Activated T-cell treated with anti-CD3 and anti-CD28 coated beads, Interleukin-2, amount 50 U/mL, for 24 hours (primary cell): Measurements from ENCODE around the gene ARHGAP33.

Source experiments
- DNase-seq: peaks from one replicate; pipeline ENCODE4 v3.0.0-alpha.2; 2020
- H3K27ac Mint-ChIP-seq: 2 replicates; pipeline ENCODE4 v1.8.0; 2020; ENCODE audit warnings: mild to moderate bottlenecking, mixed read lengths
- H3K27me3 Mint-ChIP-seq: 2 replicates; pipeline ENCODE4 v1.8.0; 2020; ENCODE audit warnings: mixed read lengths
- H3K36me3 Mint-ChIP-seq: 2 replicates; pipeline ENCODE4 v1.8.0; 2020; ENCODE audit warnings: low read depth, mixed read lengths
- H3K4me1 Mint-ChIP-seq: 2 replicates; pipeline ENCODE4 v1.8.0; 2020; ENCODE audit warnings: low read depth, mixed read lengths
- H3K4me3 Mint-ChIP-seq: 2 replicates; pipeline ENCODE4 v1.8.0; 2020; ENCODE audit warnings: mild to moderate bottlenecking, moderate library complexity, mixed read lengths
- H3K9me3 Mint-ChIP-seq: 2 replicates; pipeline ENCODE4 v1.8.0; 2020; ENCODE audit warnings: mixed read lengths

Gene ARHGAP33

DNA sequence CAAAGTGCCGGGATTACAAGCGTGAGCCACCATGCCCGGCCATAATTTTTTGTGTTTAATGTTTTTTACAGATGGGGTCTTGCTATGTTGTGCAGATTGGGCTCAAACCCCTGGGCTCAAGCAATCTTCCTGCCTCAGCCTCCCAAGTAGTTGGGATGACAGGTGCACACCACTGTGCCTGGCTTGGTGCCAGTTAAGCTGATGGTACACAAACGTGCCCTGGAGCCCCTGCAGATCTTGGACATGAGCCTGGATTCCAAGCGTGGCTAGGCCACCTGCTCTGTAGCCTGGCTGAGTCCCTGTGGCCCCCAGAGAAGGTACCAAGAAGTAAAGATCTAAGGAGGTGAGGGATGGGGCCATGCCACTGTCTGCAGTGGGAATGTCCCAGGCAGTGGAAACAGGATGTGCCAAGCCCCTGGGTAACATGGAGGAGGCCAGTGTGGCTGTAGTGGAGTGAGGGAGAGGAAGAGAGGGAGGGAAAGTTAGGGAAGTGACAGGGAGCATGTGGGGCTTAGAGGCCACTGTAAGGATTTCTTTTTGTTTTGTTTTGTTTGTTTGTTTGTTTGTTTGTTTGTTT is 30.2 kb downstream of the ARHGAP33 start:
- H3K9me3 Mint-ChIP-seq, result no peaks in the 10 kb centered on the region
- H3K4me3 Mint-ChIP-seq, result no peak overlapping the region
- DNase-seq, result no peak
- H3K27ac Mint-ChIP-seq, result no peak overlapping the region
- no peaks in the 10 kb centered on the region for H3K36me3 Mint-ChIP-seq
- peaks cover 8% of the 10 kb centered on the region for H3K4me1 Mint-ChIP-seq
- H3K27me3 Mint-ChIP-seq, result peaks cover 4% of the 10 kb centered on the region

GRCh38 chr19:35806597-35806996 is 31.2 kb downstream of the ARHGAP33 start:
- H3K4me3 Mint-ChIP-seq, result no peak overlapping the region
- no peak overlapping the region for H3K27ac Mint-ChIP-seq

DNA sequence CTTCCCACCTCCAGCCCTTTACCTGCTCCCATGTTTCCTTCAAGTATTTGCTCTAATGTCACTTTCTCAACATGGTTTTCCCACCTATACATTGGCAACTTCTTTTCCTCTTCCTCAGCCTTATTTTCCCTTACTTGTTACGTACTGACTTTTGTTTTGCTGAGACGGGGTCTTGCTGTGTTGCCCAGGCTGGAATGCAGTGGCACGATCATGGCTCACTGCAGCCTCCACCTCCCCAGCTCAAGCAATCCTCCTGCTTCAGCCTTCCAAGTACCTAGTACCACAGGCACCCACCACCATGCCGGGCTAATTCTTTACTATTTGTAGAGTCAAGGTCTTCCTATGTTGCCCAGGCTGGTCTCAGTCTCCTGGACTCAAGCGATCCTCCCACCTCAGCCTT is 32.3 kb downstream of the ARHGAP33 start:
- H3K36me3 Mint-ChIP-seq, result no peaks in the 10 kb centered on the region
- DNase-seq, result no peak
- peaks cover 8% of the 10 kb centered on the region for H3K4me1 Mint-ChIP-seq
- H3K4me3 Mint-ChIP-seq, result no peak overlapping the region
- H3K27ac Mint-ChIP-seq, result no peak overlapping the region
- no peaks in the 10 kb centered on the region for H3K9me3 Mint-ChIP-seq
- peaks cover 4% of the 10 kb centered on the region for H3K27me3 Mint-ChIP-seq

More at GRCh38 chr19:35806597-35806996, 31.2 kb downstream of the ARHGAP33 start:
- Mint-ChIP-seq H3K36me3 (no peaks in the 10 kb centered on the region), H3K4me1 (peaks cover 8% of the 10 kb centered on the region), H3K9me3 (no peaks in the 10 kb centered on the region), H3K27me3 (peaks cover 7% of the 10 kb centered on the region)
- no peak for DNase-seq

- Mint-ChIP-seq H3K27ac (no peak overlapping the region), H3K9me3 (no peaks in the 10 kb centered on the region), H3K36me3 (no peaks in the 10 kb centered on the region), H3K27me3 (peaks cover 10% of the 10 kb centered on the region), H3K4me3 (no peak overlapping the region), H3K4me1 (no peaks in the 10 kb centered on the region)
- no peak for DNase-seq
These were observed 36.2 kb downstream of the ARHGAP33 start for GRCh38 chr19:35811317-35812219.

DNA sequence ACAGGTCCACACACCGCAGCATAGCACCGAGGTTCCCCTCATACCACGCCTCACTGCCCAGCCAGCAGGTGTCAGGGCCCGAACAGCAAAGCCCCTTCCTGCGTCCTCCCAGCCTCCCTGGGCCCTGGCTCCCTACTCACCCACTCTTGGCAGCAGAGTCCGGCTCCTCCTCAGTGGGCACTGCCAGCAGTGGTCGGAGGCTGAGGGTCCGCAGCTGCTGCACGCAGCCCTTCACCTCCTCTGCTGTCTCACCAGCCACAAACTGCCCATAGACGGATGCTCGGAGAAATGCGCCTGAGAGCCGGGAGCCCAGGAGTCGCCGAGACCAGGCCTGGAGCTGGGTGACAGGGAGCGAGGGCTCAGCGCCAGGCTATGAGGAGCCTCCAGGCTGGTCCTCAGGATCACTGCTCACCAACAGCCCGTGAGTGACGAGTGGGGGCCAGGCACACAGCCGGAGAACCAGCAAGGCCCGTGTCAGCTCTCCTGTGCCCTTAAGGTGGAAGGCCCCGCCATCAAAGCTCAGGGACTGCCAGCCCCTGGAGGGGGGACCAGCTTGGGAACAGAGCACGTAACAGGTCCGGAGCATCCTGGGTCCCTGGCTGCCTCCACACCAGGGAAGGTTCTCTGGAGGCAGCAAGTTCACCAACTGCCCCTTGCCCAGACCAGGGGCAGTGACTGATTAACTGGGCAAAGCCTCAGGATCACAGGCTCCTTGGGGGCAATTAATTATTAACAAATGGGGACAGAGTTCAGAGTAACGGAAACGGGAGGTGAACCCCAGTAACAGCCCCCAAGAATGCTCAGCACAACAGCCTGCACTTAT is 37.1 kb downstream of the ARHGAP33 start, which contains the start of gene PRODH2:
Gene PRODH2 (minus strand): TSS at position 626 of the 823 bp plus-strand sequence. CDS start 40 bp downstream, at position 586.
- H3K27ac Mint-ChIP-seq, result no peak within 1 kb of the TSS
- H3K4me1 Mint-ChIP-seq, result no peaks in the 10 kb centered on the region
- H3K4me3 Mint-ChIP-seq, result no peak within 1 kb of the TSS
- no peaks in the 10 kb centered on the region for H3K36me3 Mint-ChIP-seq
- H3K27me3 Mint-ChIP-seq, result peaks cover 11% of the 10 kb centered on the region
- no peaks in the 10 kb centered on the region for H3K9me3 Mint-ChIP-seq
- no peak for DNase-seq

- H3K27me3 Mint-ChIP-seq, result peaks cover 13% of the 10 kb centered on the region
- H3K4me3 Mint-ChIP-seq, result no peak overlapping the region
- H3K9me3 Mint-ChIP-seq, result no peaks in the 10 kb centered on the region
- H3K36me3 Mint-ChIP-seq, result no peaks in the 10 kb centered on the region
- H3K27ac Mint-ChIP-seq, result no peak overlapping the region
- H3K4me1 Mint-ChIP-seq, result no peaks in the 10 kb centered on the region
- no peak for DNase-seq
These were observed 37.9 kb downstream of the ARHGAP33 start for GRCh38 chr19:35813043-35813890.

DNA sequence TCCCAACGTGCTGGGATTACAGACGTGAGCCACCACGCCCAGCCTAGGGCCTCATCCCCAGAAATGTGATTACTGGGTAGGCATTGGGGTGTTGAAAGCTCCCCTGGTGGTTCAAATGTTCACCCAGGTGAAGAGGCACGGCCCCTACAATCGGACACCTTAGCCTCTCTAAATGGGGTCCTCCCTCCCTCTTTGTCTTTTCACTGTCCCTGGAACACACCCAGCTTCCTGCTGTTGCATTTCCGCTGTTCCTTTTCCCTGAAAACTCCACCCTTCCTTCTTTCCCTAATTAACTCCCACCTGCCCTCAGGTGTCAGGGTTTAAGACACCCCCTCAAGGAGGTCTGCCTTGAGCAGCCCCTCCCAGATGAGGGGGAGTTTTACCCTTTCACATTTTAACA is 40.9 kb downstream of the ARHGAP33 start:
- Mint-ChIP-seq H3K4me3 (no peak overlapping the region), H3K9me3 (no peaks in the 10 kb centered on the region), H3K36me3 (no peaks in the 10 kb centered on the region), H3K4me1 (peaks cover 3% of the 10 kb centered on the region), H3K27me3 (peaks cover 23% of the 10 kb centered on the region), H3K27ac (no peak overlapping the region)
- no peak for DNase-seq

DNA sequence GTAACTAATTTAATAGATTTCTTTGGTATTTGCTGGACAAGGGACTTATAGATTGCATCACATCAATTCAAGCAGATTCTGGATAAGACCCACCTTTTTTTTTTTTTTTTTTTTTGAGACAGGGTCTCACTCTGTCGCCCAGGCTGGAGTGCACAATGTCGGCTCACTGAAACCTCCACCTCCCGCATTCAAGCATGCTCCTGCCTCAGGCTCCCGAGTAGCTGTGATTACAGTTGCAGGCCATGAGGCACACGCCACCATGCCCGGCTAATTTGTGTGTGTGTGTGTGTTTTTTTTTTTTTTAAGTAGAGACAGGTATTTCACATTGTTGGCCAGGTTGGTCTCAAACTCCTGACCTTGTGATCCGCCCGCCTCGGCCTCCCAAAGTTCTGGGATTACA is 41.5 kb downstream of the ARHGAP33 start:
- H3K27ac Mint-ChIP-seq, result no peak overlapping the region

GRCh38 chr19:35818445-35818844 is 43.1 kb downstream of the ARHGAP33 start:
- Mint-ChIP-seq H3K27ac (no peak overlapping the region), H3K27me3 (peaks cover 28% of the 10 kb centered on the region), H3K36me3 (no peaks in the 10 kb centered on the region), H3K4me3 (no peak overlapping the region), H3K9me3 (no peaks in the 10 kb centered on the region), H3K4me1 (peaks cover 3% of the 10 kb centered on the region)
- DNase-seq, result no peak

More for the DNA sequence above, 41.5 kb downstream of the ARHGAP33 start:
- no peak for DNase-seq
- Mint-ChIP-seq H3K4me3 (no peak overlapping the region), H3K4me1 (peaks cover 3% of the 10 kb centered on the region), H3K27me3 (peaks cover 19% of the 10 kb centered on the region), H3K9me3 (no peaks in the 10 kb centered on the region), H3K36me3 (no peaks in the 10 kb centered on the region)

DNA sequence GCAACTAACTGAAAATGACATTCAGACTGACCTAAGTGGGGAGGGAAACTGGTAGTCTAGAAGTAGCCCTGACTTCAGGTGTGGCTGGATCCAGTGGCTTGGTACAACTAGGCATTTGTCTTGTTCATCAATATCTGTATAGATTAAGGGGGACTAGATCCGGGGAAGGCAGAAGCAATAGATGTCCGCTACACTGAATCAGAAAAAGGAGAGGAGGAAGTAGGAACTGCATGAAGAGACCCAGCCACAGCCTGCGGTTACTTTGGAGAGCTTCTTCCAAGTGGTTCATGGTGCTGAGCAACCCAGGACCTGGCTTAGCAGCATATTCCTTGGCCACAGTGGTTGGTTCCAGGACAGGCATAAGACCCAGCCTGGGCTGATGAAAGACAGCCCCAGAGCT is 47.2 kb downstream of the ARHGAP33 start:
- Mint-ChIP-seq H3K36me3 (no peaks in the 10 kb centered on the region), H3K27ac (no peak overlapping the region), H3K9me3 (no peaks in the 10 kb centered on the region), H3K27me3 (peaks cover 39% of the 10 kb centered on the region), H3K4me1 (peaks cover 3% of the 10 kb centered on the region), H3K4me3 (no peak overlapping the region)
- DNase-seq, result no peak

GRCh38 chr19:35824150-35824549 is 48.8 kb downstream of the ARHGAP33 start:
- DNase-seq, result no peak
- Mint-ChIP-seq H3K9me3 (no peaks in the 10 kb centered on the region), H3K27ac (no peak overlapping the region), H3K4me1 (peaks cover 3% of the 10 kb centered on the region), H3K27me3 (peaks cover 40% of the 10 kb centered on the region), H3K36me3 (no peaks in the 10 kb centered on the region), H3K4me3 (no peak overlapping the region)

GRCh38 chr19:35828692-35829301 is 53.4 kb downstream of the ARHGAP33 start:
- Mint-ChIP-seq H3K27me3 (peaks cover 57% of the 10 kb centered on the region), H3K36me3 (no peaks in the 10 kb centered on the region), H3K4me3 (no peak overlapping the region), H3K9me3 (no peaks in the 10 kb centered on the region), H3K27ac (no peak overlapping the region), H3K4me1 (no peaks in the 10 kb centered on the region)
- peak; percentile 59 for DNase-seq

DNA sequence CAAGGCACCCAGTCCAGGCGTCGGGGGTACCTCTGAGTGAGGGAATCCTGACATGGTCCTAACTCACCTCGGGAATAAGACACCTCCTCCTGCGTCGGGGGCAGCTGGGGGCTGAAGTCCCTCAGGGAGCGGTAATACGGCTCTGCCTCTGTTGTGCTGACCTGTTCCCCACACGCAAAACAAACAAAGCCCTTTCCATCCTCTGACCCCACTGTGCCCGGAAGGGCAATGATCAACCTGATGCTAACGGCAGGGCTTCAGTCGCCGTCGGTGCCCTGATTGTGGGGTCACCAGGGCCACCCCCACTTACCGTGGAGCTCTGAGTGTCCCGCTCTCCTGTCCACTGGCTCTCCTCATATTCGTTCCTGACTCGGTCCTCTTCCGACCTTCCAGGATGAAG is 55.6 kb downstream of the ARHGAP33 start:
- Mint-ChIP-seq H3K9me3 (no peaks in the 10 kb centered on the region), H3K36me3 (no peaks in the 10 kb centered on the region), H3K27me3 (peaks cover 61% of the 10 kb centered on the region), H3K27ac (no peak overlapping the region), H3K4me1 (no peaks in the 10 kb centered on the region), H3K4me3 (no peak overlapping the region)
- no peak for DNase-seq
